ENCODE results near the gene MRC1. TPM values are rescaled to one million over a fixed set of nuclear protein-coding genes. Genes with fewer than 3 reads are reported as not detected.

MRC1 gene
- total RNA-seq, 1 donor, result under 0.01 TPM

GRCh38 chr10:17771017-17771416 is 38.1 kb upstream of the MRC1 start:
- no peak overlapping the region for H3K4me3 ChIP-seq (ENCODE audit: low read depth, low read length)
- no peak for TF ChIP-seq CTCF (IDR thresholded peaks at IDR 0.05; ENCODE audit: insufficient read depth, low read depth, low read length)
- no peak for DNase-seq (ENCODE audit: low read depth)

- no peak for TF ChIP-seq CTCF (IDR thresholded peaks at IDR 0.05; ENCODE audit: insufficient read depth, low read depth, low read length)
- no peak for DNase-seq (ENCODE audit: low read depth)
- no peak overlapping the region for H3K4me3 ChIP-seq (ENCODE audit: low read depth, low read length)
These were observed 29.4 kb upstream of the MRC1 start for GRCh38 chr10:17779784-17780183.

GRCh38 chr10:17780727-17781126 is 28.4 kb upstream of the MRC1 start:
- DNase-seq (ENCODE audit: low read depth), result no peak
- no peak overlapping the region for H3K4me3 ChIP-seq (ENCODE audit: low read depth, low read length)
- TF ChIP-seq CTCF (IDR thresholded peaks at IDR 0.05; ENCODE audit: insufficient read depth, low read depth, low read length), result no peak

GRCh38 chr10:17781856-17782255 is 27.3 kb upstream of the MRC1 start:
- DNase-seq (ENCODE audit: low read depth), result no peak
- TF ChIP-seq CTCF (IDR thresholded peaks at IDR 0.05; ENCODE audit: insufficient read depth, low read depth, low read length), result no peak
- H3K4me3 ChIP-seq (ENCODE audit: low read depth, low read length), result no peak overlapping the region

- H3K4me3 ChIP-seq (ENCODE audit: low read depth, low read length), result no peak overlapping the region
- no peak for TF ChIP-seq CTCF (IDR thresholded peaks at IDR 0.05; ENCODE audit: insufficient read depth, low read depth, low read length)
- DNase-seq (ENCODE audit: low read depth), result no peak
These were observed 26.1 kb upstream of the MRC1 start for GRCh38 chr10:17782921-17783665.

- no peak for DNase-seq (ENCODE audit: low read depth)
- TF ChIP-seq CTCF (IDR thresholded peaks at IDR 0.05; ENCODE audit: insufficient read depth, low read depth, low read length), result no peak
- H3K4me3 ChIP-seq (ENCODE audit: low read depth, low read length), result no peak overlapping the region
These were observed 25.4 kb upstream of the MRC1 start for GRCh38 chr10:17783751-17784150.

- no peak overlapping the region for H3K4me3 ChIP-seq (ENCODE audit: low read depth, low read length)
- TF ChIP-seq CTCF (IDR thresholded peaks at IDR 0.05; ENCODE audit: insufficient read depth, low read depth, low read length), result no peak
- no peak for DNase-seq (ENCODE audit: low read depth)
These were observed 24.5 kb upstream of the MRC1 start for GRCh38 chr10:17784688-17785087.

Measured in fibroblast of villous mesenchyme (primary cell).